Measurements from ENCODE around the gene RHOH.
A peak's percentile ranks its signal among the peaks of the same experiment; 100 is the strongest.

The RHOH gene

DNA sequence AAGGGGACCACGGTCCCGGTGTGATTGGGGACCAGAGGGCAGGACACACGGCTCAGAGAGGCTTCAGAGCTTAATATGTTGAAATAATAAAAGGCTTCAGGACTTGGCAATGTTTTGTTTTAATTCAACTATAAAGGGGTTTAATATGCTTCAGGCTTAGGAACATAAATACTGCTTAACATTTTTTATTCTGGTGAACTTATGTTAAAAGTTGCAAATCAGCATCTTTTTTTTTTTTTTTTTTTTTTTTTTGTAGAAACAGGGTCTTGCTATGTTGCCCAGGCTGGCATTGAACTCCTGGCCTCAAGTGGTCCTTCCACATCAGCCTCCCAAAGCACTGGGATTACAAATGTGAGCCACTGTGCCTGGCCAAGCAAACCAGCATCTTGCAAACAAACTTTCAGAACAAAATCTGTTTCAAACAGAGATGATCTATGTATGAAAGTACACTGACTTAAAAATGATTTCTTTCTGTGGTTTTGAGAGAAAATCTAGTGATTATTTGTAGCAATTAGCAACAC lies 37.7 kb downstream of the RHOH start:
- H3K4me3 ChIP-seq (ENCODE audit: low read depth, low read length) = no peak overlapping the region
- no peak overlapping the region for H3K9ac ChIP-seq (ENCODE audit: low read length)
- H3K14ac ChIP-seq (ENCODE audit: low read length) = no peak overlapping the region
- H3K36me3 ChIP-seq (ENCODE audit: control insufficient read depth in 1 of 2, insufficient read depth in 2 of 2, low read length in 2 of 2) = no peaks in the 10 kb centered on the region
- H2BK5ac ChIP-seq (ENCODE audit: low read depth, low read length, poor library complexity) = no peak overlapping the region
- no peak overlapping the region for H3K18ac ChIP-seq (ENCODE audit: low read length)
- no peak overlapping the region for H3K4ac ChIP-seq (ENCODE audit: low read depth, low read length)
- H3K27ac ChIP-seq (ENCODE audit: low read depth, low read length) = no peak overlapping the region
- H3K9me3 ChIP-seq (ENCODE audit: insufficient read depth, low read depth, low read length) = no peaks in the 10 kb centered on the region
- no peak overlapping the region for H4K12ac ChIP-seq (ENCODE audit: low read depth, low read length)
- H3K79me2 ChIP-seq (ENCODE audit: control insufficient read depth, insufficient read depth, low read length, poor library complexity) = no peaks in the 10 kb centered on the region
- H4K91ac ChIP-seq (ENCODE audit: low read depth, low read length) = no peak overlapping the region
- no peak overlapping the region for H2AK5ac ChIP-seq (ENCODE audit: low read length)
- H2AFZ ChIP-seq (ENCODE audit: insufficient read depth, low read length, poor library complexity) = no peak overlapping the region
- DNase-seq = no peak
- no peak overlapping the region for H3K4me2 ChIP-seq (ENCODE audit: low read length)
- no peak overlapping the region for H2BK12ac ChIP-seq (ENCODE audit: low read length)
- H3K79me1 ChIP-seq (ENCODE audit: low read length) = no peaks in the 10 kb centered on the region
- no peaks in the 10 kb centered on the region for H3K27me3 ChIP-seq (ENCODE audit: insufficient read depth, low read length)
- no CpG with 5 or more reads among the region's 3 CpGs for whole genome bisulfite sequencing (ENCODE audit: extremely low coverage, insufficient coverage, insufficient read length)
- H3K23ac ChIP-seq (ENCODE audit: low read length) = no peak overlapping the region
- H4K8ac ChIP-seq (ENCODE audit: low read depth, low read length) = no peak overlapping the region
- no peaks in the 10 kb centered on the region for H3K4me1 ChIP-seq (ENCODE audit: control insufficient read depth in 1 of 2, insufficient read depth in 2 of 2, low read length in 2 of 2)
- no peak overlapping the region for H2BK120ac ChIP-seq (ENCODE audit: insufficient read depth, low read length, poor library complexity)

DNA sequence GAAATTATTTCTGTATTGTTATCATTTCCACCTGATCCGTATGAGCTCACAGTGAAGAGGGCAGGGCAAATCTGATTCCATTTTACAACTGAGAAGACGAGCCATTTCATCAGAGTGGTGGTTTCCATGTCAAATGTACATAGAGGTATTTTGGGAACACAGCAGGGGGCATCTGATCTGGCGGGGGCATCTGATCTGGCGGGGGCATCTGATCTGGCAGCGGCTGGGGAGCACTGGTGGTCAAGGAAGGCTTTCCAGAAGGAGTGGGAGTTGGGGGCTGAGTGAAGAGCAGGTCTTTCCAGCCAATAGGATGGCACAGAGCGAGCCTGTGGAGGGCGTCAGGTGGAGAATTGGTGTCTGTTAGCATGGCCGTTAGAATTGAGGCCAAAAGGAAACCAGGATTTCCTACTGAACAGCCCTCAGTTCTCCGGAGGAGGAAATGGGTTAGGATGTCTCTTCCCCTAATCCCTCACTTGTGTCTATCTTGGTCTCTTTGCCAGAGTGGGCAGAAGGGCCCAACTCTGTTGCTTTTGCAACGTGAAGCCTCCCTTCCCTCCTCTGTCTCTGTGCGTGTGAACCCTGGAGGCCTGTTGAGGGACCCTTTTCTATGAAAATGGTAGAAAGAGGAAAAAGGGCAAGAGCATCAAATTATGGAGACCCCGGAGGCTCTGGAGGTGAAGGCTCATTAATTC lies 41.3 kb downstream of the RHOH start:
- no peak overlapping the region for H3K23ac ChIP-seq (ENCODE audit: low read length)
- H3K4ac ChIP-seq (ENCODE audit: low read depth, low read length) = no peak overlapping the region
- H3K79me1 ChIP-seq (ENCODE audit: low read length) = peaks cover 3% of the 10 kb centered on the region
- H3K27ac ChIP-seq (ENCODE audit: low read depth, low read length) = no peak overlapping the region
- no peak overlapping the region for H2BK120ac ChIP-seq (ENCODE audit: insufficient read depth, low read length, poor library complexity)
- H2BK5ac ChIP-seq (ENCODE audit: low read depth, low read length, poor library complexity) = no peak overlapping the region
- H4K8ac ChIP-seq (ENCODE audit: low read depth, low read length) = no peak overlapping the region
- no peaks in the 10 kb centered on the region for H3K27me3 ChIP-seq (ENCODE audit: insufficient read depth, low read length)
- H3K4me1 ChIP-seq (ENCODE audit: control insufficient read depth in 1 of 2, insufficient read depth in 2 of 2, low read length in 2 of 2) = peaks cover 7% of the 10 kb centered on the region in 2 experiments
- no peak overlapping the region for H3K18ac ChIP-seq (ENCODE audit: low read length)
- no peak overlapping the region for H2BK12ac ChIP-seq (ENCODE audit: low read length)
- no peak overlapping the region for H3K9ac ChIP-seq (ENCODE audit: low read length)
- no peak overlapping the region for H2AFZ ChIP-seq (ENCODE audit: insufficient read depth, low read length, poor library complexity)
- H3K4me3 ChIP-seq (ENCODE audit: low read depth, low read length) = no peak overlapping the region
- H4K12ac ChIP-seq (ENCODE audit: low read depth, low read length) = no peak overlapping the region
- H3K4me2 ChIP-seq (ENCODE audit: low read length) = no peak overlapping the region
- H3K36me3 ChIP-seq (ENCODE audit: control insufficient read depth in 1 of 2, insufficient read depth in 2 of 2, low read length in 2 of 2) = no peaks in the 10 kb centered on the region
- H3K14ac ChIP-seq (ENCODE audit: low read length) = no peak overlapping the region
- H3K9me3 ChIP-seq (ENCODE audit: insufficient read depth, low read depth, low read length) = no peaks in the 10 kb centered on the region
- H2AK5ac ChIP-seq (ENCODE audit: low read length) = no peak overlapping the region
- WGBS (ENCODE audit: extremely low coverage, insufficient coverage, insufficient read length) = no CpG with 5 or more reads among the region's 12 CpGs
- H3K79me2 ChIP-seq (ENCODE audit: control insufficient read depth, insufficient read depth, low read length, poor library complexity) = no peaks in the 10 kb centered on the region
- no peak for DNase-seq
- no peak overlapping the region for H4K91ac ChIP-seq (ENCODE audit: low read depth, low read length)

DNA sequence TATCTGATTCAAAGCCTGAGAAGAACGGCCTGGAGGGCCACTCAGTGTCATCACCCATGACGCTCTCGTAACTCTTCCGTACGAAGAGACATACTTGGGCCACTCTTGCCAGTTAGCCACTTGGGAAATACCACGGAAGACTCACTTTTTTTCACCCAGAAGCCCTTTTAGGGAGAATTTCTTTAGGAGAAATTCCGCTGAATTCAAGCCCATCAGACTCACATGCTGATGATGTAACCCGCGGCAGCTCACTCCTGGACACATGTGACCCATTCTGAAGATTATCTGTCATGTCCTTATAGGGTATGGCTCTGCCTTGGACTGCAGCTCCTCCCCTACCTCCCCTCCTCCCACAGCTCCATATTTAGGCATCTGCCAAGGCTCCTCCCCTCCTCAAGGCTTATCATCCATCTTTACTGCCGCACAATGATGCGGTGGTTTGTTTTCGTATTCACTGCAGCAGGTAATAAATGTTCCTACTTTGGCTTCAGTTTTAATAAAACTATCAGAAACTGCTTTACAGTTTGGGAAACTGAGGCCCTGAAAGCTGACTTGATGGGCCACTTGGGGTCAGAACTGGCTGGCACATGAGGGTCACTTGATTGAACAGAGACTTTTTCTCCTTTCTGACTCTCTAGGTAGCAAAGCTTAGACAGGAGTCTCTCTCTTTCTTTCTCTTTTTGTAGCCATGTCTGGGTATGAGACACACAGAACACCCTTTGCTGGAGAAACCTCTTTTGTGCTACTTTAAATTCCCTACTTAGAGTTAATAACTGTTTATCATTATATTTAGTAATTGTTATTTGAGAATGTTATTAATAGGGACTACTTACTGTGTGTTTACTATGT lies 42.1 kb downstream of the RHOH start:
- Histone ChIP-seq H2AK5ac (ENCODE audit: low read length) (no peak overlapping the region), H3K4me2 (ENCODE audit: low read length) (no peak overlapping the region), H4K91ac (ENCODE audit: low read depth, low read length) (peak overlapping the region; percentile 52), H3K14ac (ENCODE audit: low read length) (no peak overlapping the region), H4K8ac (ENCODE audit: low read depth, low read length) (no peak overlapping the region), H3K4ac (ENCODE audit: low read depth, low read length) (no peak overlapping the region), H3K4me1 (ENCODE audit: control insufficient read depth in 1 of 2, insufficient read depth in 2 of 2, low read length in 2 of 2) (peaks cover 7 to 9% of the 10 kb centered on the region in 2 experiments), H2BK12ac (ENCODE audit: low read length) (no peak overlapping the region), H4K12ac (ENCODE audit: low read depth, low read length) (no peak overlapping the region), H2AFZ (ENCODE audit: insufficient read depth, low read length, poor library complexity) (no peak overlapping the region), H3K27ac (ENCODE audit: low read depth, low read length) (no peak overlapping the region), H3K4me3 (ENCODE audit: low read depth, low read length) (no peak overlapping the region), H2BK5ac (ENCODE audit: low read depth, low read length, poor library complexity) (no peak overlapping the region), H3K79me1 (ENCODE audit: low read length) (peaks cover 3% of the 10 kb centered on the region), H3K36me3 (ENCODE audit: control insufficient read depth in 1 of 2, insufficient read depth in 2 of 2, low read length in 2 of 2) (no peaks in the 10 kb centered on the region), H3K18ac (ENCODE audit: low read length) (no peak overlapping the region), H3K23ac (ENCODE audit: low read length) (no peak overlapping the region), H3K9ac (ENCODE audit: low read length) (no peak overlapping the region), H3K9me3 (ENCODE audit: insufficient read depth, low read depth, low read length) (no peaks in the 10 kb centered on the region), H3K27me3 (ENCODE audit: insufficient read depth, low read length) (no peaks in the 10 kb centered on the region), H3K79me2 (ENCODE audit: control insufficient read depth, insufficient read depth, low read length, poor library complexity) (no peaks in the 10 kb centered on the region), H2BK120ac (ENCODE audit: insufficient read depth, low read length, poor library complexity) (no peak overlapping the region)
- no CpG with 5 or more reads among the region's 12 CpGs for WGBS (ENCODE audit: extremely low coverage, insufficient coverage, insufficient read length)
- peak; percentile 56 to 74 for DNase-seq

DNA sequence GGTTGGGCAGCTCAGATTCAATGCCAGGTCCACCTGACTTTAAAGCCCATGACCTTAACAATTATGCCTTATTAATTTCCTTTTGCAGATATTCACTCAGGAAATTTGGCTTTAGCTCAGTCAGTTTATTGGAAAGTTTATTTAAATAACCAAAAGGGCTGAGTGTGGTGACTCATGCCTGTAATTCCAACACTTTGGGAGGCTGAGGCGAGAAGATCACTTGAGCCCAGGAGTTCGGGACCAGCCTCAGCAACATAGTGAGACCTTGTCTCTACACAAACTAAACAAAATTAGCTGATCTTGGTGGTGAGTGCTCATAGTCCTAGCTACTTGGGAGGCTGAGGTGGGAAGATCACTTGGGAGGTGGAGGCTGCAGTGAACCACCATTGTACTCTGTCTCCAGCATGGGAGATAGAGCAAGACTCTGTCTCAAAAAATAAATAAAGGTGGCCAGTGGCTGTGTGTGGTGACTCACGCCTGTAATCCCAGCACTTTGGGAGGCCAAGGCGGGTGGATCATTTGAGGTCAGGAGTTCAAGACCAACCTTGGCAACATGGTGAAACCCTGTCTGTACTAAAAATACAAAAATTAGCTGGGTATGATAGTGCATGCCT lies 43.3 kb downstream of the RHOH start:
- no peak overlapping the region for H2BK120ac ChIP-seq (ENCODE audit: insufficient read depth, low read length, poor library complexity)

More for the DNA sequence above, 43.3 kb downstream of the RHOH start:
- H3K14ac ChIP-seq (ENCODE audit: low read length) = no peak overlapping the region
- H3K27ac ChIP-seq (ENCODE audit: low read depth, low read length) = no peak overlapping the region
- H3K4ac ChIP-seq (ENCODE audit: low read depth, low read length) = no peak overlapping the region
- no peak overlapping the region for H2BK5ac ChIP-seq (ENCODE audit: low read depth, low read length, poor library complexity)
- no peak overlapping the region for H3K23ac ChIP-seq (ENCODE audit: low read length)
- no peaks in the 10 kb centered on the region for H3K79me2 ChIP-seq (ENCODE audit: control insufficient read depth, insufficient read depth, low read length, poor library complexity)
- no peak overlapping the region for H2AFZ ChIP-seq (ENCODE audit: insufficient read depth, low read length, poor library complexity)
- H3K4me2 ChIP-seq (ENCODE audit: low read length) = no peak overlapping the region
- H4K12ac ChIP-seq (ENCODE audit: low read depth, low read length) = no peak overlapping the region
- no peak overlapping the region for H3K4me3 ChIP-seq (ENCODE audit: low read depth, low read length)
- DNase-seq = no peak
- no CpG with 5 or more reads among the region's 4 CpGs for WGBS (ENCODE audit: extremely low coverage, insufficient coverage, insufficient read length)
- H3K9me3 ChIP-seq (ENCODE audit: insufficient read depth, low read depth, low read length) = no peaks in the 10 kb centered on the region
- H3K4me1 ChIP-seq (ENCODE audit: control insufficient read depth in 1 of 2, insufficient read depth in 2 of 2, low read length in 2 of 2) = peaks cover 7 to 9% of the 10 kb centered on the region in 2 experiments
- no peak overlapping the region for H3K9ac ChIP-seq (ENCODE audit: low read length)
- no peaks in the 10 kb centered on the region for H3K36me3 ChIP-seq (ENCODE audit: control insufficient read depth in 1 of 2, insufficient read depth in 2 of 2, low read length in 2 of 2)
- H3K27me3 ChIP-seq (ENCODE audit: insufficient read depth, low read length) = no peaks in the 10 kb centered on the region
- no peak overlapping the region for H2AK5ac ChIP-seq (ENCODE audit: low read length)
- H3K18ac ChIP-seq (ENCODE audit: low read length) = no peak overlapping the region
- H4K91ac ChIP-seq (ENCODE audit: low read depth, low read length) = no peak overlapping the region
- H4K8ac ChIP-seq (ENCODE audit: low read depth, low read length) = no peak overlapping the region
- peaks cover 3% of the 10 kb centered on the region for H3K79me1 ChIP-seq (ENCODE audit: low read length)
- no peak overlapping the region for H2BK12ac ChIP-seq (ENCODE audit: low read length)

Data from trophoblast cell (in vitro differentiated cells and primary cell).